GM21515 (cell line): Measurements from ENCODE around the gene DENND2C.

Source experiments
- ATAC-seq: cut with Tn5 transposase; IDR thresholded peaks from one replicate; pipeline ENCODE4 v1.9.1; 2021; ENCODE audit not compliant: unreplicated experiment

DENND2C gene

GRCh38 chr1:114677691-114678090 lies 7.8 kb upstream of the DENND2C start:
- ATAC-seq: no peak

GRCh38 chr1:114676115-114676514 lies 6.3 kb upstream of the DENND2C start:
- ATAC-seq: no peak

GRCh38 chr1:114671939-114672275 lies 2.1 kb upstream of the DENND2C start:
- no peak for ATAC-seq

- no peak for ATAC-seq
Observed at GRCh38 chr1:114671011-114671938, 1.4 kb upstream of the DENND2C start.

DNA sequence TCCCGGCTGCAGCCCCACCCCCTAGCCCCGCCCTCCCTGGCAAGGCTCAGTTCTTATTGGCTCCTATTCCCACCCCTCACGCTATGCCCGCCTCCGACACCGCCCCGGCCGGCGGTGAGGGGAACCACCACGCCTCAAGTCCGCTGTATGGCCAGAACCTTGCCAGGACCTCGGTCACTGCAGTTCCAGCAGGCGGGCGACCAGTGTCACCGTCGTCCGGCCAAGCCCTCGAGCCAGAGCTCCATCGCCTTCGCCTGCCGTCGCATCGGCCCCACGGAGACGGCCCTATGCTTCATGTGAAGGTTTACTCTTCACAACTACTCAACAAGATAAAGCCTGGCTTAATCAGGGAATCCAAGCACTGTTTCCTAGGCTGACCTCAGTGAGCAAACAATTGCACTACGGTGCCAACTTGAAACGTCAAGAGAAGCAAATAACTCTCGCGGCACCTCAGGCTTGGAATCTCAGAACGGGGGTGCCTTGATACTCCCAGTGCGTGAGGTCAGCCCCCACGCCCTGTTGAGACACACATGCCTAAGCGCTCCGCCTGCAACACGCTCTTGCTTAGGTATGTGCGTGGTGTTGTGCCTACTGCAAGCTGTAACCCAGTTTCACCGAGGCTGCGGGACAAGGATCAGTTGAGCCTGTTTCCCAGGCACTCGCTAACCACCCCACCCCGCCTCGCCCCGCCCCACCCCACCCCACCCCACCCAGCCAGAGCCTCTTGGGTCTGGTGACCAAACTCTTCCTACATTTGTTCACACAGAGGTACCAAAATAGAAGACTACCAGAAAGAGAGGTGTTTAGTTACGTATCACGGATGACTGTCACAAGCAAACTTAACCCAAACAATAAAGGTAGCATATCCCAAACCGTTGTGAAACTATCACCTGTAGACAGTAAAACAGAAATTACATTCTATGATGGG lies 498 bp upstream of the DENND2C start:
- peak; percentile 98 for ATAC-seq

DNA sequence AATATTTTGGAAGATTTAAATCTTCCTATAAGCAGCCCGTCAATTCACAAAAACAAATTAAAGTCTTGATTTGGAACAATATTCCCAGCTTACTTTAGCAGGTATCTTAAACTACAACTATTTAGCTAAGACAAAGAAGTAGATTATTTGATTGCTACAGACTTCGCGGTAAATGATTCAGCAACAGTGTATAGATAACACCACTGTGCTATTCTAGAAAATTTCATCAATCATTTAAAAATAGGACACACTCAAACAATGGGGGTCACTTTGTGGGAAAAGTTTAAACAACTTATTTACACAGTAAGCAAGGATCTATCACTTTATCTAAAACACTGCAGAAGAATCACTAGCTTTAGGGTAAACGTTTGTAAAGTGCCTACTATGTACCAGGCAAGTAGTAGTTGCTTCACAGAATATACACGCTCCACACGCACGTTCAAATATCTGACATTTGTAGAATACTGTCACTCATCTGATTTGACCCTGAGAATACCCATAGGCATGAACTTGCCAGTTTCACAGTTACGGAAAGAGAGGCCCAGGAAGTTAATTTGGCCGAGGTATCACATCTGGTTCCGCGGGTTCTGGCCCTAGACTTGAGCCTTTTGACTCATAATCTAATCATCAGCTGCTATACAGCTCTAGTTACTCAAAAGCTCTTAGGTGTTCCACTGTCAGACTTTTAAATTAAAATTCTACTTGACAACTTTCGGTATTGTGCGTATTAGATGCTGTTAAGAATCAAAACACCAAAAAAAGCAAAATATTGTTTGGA lies 876 bp downstream of the DENND2C start:
- ATAC-seq: no peak

DNA sequence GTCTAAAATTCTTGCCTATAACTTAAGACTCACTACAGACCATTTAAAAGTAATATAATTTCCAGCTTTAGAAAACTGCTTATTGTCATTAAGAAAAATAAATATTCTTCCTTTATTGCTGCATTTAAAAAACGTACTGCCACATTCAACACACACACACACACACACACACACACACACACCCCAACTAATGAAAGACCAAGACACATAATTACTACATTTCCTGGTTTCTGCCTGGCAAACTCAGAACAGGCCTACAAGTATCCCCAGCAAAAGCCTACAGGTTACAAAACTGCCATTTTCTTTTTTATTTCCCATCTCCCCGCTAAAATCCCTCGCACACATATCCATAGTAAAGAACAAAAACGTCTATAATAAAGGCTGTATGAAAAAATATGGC lies 1.5 kb downstream of the DENND2C start:
- no peak for ATAC-seq

GRCh38 chr1:114666954-114667353 lies 2.9 kb downstream of the DENND2C start:
- no peak for ATAC-seq

- no peak for ATAC-seq
Observed at GRCh38 chr1:114660238-114660637, 9.6 kb downstream of the DENND2C start.

DNA sequence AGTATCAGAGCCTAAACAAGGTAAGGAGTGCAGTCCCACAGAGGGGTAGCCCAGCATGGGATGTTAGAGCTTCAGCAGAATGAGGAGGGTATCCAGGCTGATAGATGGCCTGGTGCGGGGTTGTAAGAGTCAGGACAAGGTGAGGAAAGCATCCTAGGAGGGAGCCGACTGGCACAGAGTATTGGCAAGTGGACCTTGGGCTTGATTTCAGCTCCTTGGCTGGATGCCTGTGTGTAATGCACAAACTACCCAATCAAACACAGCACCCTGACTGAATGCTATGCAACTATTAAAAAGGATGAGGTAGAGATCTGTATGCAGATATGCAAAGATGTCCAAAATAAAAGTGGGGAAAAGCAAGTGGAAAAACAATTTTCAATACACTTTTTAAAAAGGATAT lies 18.0 kb downstream of the DENND2C start:
- no peak for ATAC-seq

- no peak for ATAC-seq
Observed at GRCh38 chr1:114648503-114648902, 21.3 kb downstream of the DENND2C start.

GRCh38 chr1:114641377-114641776 lies 28.5 kb downstream of the DENND2C start:
- no peak for ATAC-seq

DNA sequence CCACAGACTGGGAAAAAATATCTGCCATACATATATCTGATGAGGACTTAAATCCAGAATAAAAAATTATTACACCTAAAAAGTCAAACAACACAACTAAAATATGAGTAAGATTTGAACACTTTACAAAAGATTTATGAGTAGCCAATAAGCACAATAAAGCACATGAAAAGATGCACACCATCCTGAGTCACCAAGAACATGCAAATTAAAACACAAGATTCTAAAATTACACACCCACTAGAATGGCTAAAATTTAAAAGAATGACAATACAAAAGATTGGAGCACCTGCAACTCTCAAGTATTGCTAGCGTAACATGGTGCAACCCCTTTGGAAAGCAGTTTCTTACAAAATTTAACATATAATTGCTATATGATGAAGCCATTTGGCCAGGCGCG lies 30.9 kb downstream of the DENND2C start:
- ATAC-seq: no peak

GRCh38 chr1:114632427-114632826 lies 37.4 kb downstream of the DENND2C start:
- no peak for ATAC-seq

DNA sequence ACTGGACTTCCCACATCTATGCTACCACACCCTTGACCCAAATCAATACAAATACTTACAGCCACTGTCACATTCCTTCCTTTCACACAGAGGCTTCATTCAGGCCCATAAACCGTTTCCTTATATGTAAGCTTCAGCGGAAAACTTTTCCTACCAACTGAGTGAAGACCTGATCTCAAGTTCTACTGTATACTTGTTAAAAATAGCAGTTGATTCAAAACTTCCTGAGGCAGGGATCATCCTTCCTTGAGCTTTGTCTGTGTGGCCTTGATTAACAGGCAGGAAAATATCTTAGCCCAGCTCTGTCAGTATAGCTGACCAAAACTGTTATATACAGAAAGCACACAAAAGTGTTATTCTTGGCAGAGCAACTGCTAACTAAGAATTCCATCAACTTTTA lies 42.7 kb downstream of the DENND2C start:
- ATAC-seq: no peak

GRCh38 chr1:114623364-114623763 lies 46.5 kb downstream of the DENND2C start:
- no peak for ATAC-seq

DNA sequence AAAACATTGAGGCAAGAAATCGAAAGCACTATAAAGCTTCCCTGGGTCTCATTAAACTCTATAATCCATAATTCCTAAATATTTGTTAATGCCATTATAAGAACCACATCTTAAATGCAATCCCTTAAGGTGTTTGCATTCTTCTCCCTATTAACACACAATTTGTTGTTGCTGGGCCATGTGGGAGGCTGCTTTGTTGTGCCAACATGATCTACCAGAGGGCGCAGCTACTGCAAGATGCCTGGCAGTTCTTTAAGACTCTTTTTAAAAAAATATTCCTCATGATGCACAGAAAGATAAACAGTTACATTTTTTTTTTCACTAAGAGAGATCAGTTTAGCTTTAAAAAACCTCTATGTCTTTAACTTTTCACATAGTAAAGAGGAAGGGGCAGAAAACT lies 49.4 kb downstream of the DENND2C start:
- ATAC-seq: no peak

DNA sequence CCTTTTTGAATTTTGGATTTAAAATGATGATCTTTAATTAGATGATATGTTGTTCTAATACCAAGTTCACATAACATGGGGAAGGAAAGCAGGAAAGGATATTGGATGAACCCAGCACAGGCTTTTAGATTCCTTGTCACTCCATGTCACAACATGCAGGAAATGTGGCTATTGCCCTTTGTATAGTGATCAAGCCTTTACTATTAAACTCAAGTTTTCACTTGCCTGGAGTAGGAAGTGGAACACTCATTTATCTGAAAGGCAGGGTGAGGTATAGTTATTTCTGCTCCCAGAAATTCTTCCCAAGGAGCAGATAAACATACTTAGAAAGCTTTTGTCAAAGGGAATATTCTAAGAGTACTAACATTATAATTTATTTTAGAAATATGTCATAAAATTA lies 51.2 kb downstream of the DENND2C start:
- ATAC-seq: no peak

DNA sequence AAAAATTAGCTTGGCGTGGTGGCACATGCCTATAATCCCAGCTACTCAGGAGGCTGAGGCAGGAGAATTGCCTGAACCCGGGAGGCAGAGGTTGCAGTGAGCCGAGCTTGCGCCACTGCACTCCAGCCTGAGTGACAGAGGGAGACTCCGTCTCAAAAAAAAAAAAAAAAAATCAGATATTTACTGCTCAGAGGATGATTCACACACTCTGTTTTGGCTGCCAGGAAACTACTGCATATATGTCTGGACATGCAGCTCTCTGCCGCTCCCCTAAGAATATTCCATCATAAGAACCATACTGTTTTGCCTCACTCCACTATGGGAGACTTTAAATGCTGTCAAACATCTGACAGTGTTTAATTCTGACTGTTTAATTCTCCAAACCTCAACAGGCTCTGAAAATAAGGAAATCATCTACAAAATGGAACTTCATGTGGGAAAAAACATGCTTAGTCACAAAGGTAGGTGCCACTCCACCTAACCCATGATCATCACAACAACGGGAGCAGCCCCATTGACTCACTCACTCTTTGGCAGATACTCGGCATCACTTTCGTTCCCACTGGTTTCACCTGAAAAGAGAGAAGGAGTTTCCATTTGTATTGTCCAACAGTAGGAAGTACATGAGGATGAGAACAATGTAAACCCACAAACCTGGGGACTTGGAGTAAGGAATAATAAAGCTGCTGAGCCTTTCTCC lies 59.2 kb downstream of the DENND2C start:
- ATAC-seq: no peak

- ATAC-seq: no peak
Observed at GRCh38 chr1:114609826-114610225, 60.0 kb downstream of the DENND2C start.

DNA sequence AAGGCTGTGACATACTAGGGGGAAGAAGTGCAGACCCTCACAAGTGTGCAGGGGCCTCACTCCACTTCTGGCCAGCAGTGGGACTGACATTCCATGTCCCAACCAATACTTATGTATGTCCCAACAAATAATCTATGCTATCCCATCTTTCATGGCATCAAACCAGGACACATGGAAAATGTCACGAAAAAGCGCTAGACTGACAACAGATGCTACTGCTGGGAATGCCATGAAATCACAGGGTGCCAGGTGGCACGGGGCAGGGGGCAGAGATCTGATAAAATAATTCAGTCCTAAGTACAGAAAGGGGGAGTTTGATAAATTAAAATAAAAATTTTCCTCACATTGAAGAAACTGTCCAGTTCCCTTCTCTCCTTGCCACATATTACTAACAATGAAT lies 60.8 kb downstream of the DENND2C start:
- ATAC-seq: no peak
